H1 (cell line): Measurements from ENCODE around the gene CDC14B.
"Not testable (repeated sequence)": the region's sequence is repeated elsewhere in the genome, so short reads cannot be mapped to it uniquely, and the experiment has no call there.

Experiments
- EP300 ChIP-seq, 2 experiments: IDR thresholded peaks; 1 replicate in 1 of 2; 2 replicates in 1 of 2; pipeline ENCODE4 v1.6.1; 2011 to 2012; ENCODE audit warnings: low read depth in 2 of 2, low read length in 2 of 2, mild to moderate bottlenecking in 2 of 2, borderline replicate concordance in 1 of 2, inconsistent platforms in 1 of 2, moderate library complexity in 1 of 2
- EZH2 ChIP-seq: fragments of 200-600 bp; sonication (generic); IDR thresholded peaks from 2 replicates; pipeline ENCODE4 v1.7.1; 2012; ENCODE audit warnings: low read depth, mild to moderate bottlenecking, moderate library complexity, low read length, inconsistent platforms; ENCODE audit not compliant: severe bottlenecking
- GABPA ChIP-seq: IDR thresholded peaks from 2 replicates; pipeline ENCODE4 v1.6.1; 2011; ENCODE audit warnings: mild to moderate bottlenecking, low read length, moderate library complexity, borderline replicate concordance; ENCODE audit not compliant: insufficient read depth
- GTF2F1 ChIP-seq: IDR thresholded peaks from 2 replicates; pipeline ENCODE4 v1.6.1; 2012; ENCODE audit warnings: low read depth, low read length, improper control_type of control experiment, borderline replicate concordance
- POLR2A ChIP-seq, 2 experiments: IDR thresholded peaks; 1 replicate in 1 of 2; 2 replicates in 1 of 2; pipeline ENCODE4 v1.6.1; 2011; ENCODE audit warnings: low read depth in 2 of 2, low read length in 2 of 2, mild to moderate bottlenecking in 2 of 2; ENCODE audit errors: control extremely low read depth in 1 of 2
- POLR2AphosphoS5 ChIP-seq: IDR thresholded peaks from 2 replicates; pipeline ENCODE4 v1.6.1; 2011; ENCODE audit warnings: low read depth, low read length
- RFX5 ChIP-seq: IDR thresholded peaks from 2 replicates; pipeline ENCODE4 v1.6.1; 2011; ENCODE audit warnings: low read depth, low read length, improper control_type of control experiment, borderline replicate concordance
- SP4 ChIP-seq: IDR thresholded peaks from 2 replicates; pipeline ENCODE4 v1.6.1; 2012; ENCODE audit warnings: low read length, inconsistent platforms
- TAF1 ChIP-seq: IDR thresholded peaks from 2 replicates; pipeline ENCODE4 v1.6.1; 2011; ENCODE audit warnings: mild to moderate bottlenecking, low read depth, low read length
- TAF7 ChIP-seq: optimal IDR thresholded peaks from 2 replicates; pipeline ENCODE3; 2011; ENCODE audit warnings: low read depth, mild to moderate bottlenecking, inconsistent platforms, low read length, moderate library complexity, borderline replicate concordance
- TF ChIP-seq, protein P1 (sequence below), 3 experiments: IDR thresholded peaks; 1 replicate in 2 of 3; 2 replicates in 1 of 3; pipeline versions ENCODE4 v1.5.1 to v1.6.1; 2011; ENCODE audit warnings: low read length in 3 of 3, mild to moderate bottlenecking in 3 of 3, inconsistent platforms in 2 of 3, low read depth in 1 of 3, moderate library complexity in 1 of 3; ENCODE audit not compliant: insufficient read depth in 1 of 3; ENCODE audit errors: control extremely low read depth in 1 of 3

DNA sequence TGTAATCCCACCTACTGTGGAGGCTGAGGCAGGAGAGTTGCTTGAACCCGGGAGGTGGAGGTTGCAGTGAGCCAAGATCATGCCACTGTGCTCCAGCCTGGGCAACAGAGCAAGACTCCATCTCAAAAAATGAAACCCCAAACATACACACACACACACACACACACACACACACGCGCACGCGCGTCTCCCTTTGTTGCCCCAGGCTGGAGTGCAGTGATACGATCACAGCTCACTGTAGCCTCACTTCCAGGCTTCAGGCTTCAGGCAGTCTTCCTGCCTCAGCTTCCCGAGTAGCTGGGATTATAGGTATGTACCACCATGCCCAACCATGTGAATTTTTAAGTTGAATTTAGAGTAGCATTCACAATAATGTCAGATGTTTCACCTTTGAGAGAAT is 13.9 kb upstream of the CDC14B start:
- TF ChIP-seq POLR2AphosphoS5; TAF7; POLR2A (IDR thresholded peaks at IDR 0.05; ENCODE audit: control extremely low read depth in 1 of 2, low read depth in 2 of 2, low read length in 2 of 2); GABPA; EP300 (IDR thresholded peaks at IDR 0.05; ENCODE audit: borderline replicate concordance in 1 of 2, low read depth in 2 of 2, low read length in 2 of 2); TAF1; RFX5; GTF2F1; SP4; EZH2: not testable (repeated sequence)
- TF ChIP-seq, protein P1, sequence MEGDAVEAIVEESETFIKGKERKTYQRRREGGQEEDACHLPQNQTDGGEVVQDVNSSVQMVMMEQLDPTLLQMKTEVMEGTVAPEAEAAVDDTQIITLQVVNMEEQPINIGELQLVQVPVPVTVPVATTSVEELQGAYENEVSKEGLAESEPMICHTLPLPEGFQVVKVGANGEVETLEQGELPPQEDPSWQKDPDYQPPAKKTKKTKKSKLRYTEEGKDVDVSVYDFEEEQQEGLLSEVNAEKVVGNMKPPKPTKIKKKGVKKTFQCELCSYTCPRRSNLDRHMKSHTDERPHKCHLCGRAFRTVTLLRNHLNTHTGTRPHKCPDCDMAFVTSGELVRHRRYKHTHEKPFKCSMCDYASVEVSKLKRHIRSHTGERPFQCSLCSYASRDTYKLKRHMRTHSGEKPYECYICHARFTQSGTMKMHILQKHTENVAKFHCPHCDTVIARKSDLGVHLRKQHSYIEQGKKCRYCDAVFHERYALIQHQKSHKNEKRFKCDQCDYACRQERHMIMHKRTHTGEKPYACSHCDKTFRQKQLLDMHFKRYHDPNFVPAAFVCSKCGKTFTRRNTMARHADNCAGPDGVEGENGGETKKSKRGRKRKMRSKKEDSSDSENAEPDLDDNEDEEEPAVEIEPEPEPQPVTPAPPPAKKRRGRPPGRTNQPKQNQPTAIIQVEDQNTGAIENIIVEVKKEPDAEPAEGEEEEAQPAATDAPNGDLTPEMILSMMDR (IDR thresholded peaks at IDR 0.05; ENCODE audit: control extremely low read depth in 1 of 3, insufficient read depth in 1 of 3, low read depth in 1 of 3, low read length in 3 of 3) = not testable (repeated sequence)
